ENCODE data around the gene CADM1.

GRCh38 chr11:115179636-115180035 is 324.6 kb downstream of the CADM1 start:
- TF ChIP-seq CTCF (IDR thresholded peaks at IDR 0.05; ENCODE audit: low read depth, low read length) (no peak), EZH2phosphoT487 (IDR thresholded peaks at IDR 0.05; ENCODE audit: low read depth) (no peak)

All from OCI-LY3 (cell line).